Activated CD8-positive, alpha-beta memory T cell treated with anti-CD3 and anti-CD28 coated beads for 4 hours (primary cell): Measurements from ENCODE around the gene ORAI3.

Experiments
- DNase-seq, 2 donors: peaks; one replicate each; pipeline ENCODE4 v3.0.0-alpha.2; 2020; ENCODE audit warnings: low read depth in 2 of 2

ORAI3 gene

DNA sequence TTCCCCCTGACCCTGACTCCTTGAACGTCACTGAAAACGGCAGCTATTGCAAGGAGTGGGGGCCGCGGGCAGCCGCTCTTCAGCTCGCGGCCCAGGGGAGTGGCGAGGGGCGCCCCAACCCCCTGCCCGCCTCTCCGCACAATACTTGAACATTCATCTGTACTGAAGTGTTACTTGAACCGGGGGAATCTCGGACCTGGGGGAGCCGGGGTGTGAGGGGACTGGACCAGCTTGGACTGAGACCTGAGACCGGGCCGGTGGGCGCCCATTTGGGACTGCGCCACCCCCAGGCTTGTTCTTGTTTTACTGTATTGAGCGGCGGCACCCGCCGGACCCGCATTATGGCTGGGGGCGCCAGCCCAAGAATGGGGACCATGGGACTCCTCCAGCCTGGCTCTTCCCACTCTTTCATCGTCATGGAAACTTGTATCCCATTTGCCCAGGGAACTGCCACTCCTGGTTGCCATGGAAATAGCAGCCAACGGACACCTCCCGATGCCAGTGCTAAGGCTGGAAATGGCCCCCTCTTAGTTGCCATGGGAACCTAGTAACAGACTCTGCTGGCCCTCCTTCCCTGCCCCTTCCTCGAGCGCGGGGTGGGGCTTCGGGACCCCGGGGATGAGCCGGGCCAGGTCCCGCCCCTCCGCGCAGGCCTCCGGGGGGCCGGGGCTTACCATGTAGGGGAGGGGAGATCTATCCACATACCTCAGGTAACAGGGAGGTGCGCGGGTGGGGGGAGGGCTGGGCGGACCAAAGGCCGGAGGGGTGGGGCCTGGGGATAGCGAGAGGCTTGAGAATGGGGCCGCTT is 805 bp upstream of the ORAI3 start:
- no peak for DNase-seq

DNA sequence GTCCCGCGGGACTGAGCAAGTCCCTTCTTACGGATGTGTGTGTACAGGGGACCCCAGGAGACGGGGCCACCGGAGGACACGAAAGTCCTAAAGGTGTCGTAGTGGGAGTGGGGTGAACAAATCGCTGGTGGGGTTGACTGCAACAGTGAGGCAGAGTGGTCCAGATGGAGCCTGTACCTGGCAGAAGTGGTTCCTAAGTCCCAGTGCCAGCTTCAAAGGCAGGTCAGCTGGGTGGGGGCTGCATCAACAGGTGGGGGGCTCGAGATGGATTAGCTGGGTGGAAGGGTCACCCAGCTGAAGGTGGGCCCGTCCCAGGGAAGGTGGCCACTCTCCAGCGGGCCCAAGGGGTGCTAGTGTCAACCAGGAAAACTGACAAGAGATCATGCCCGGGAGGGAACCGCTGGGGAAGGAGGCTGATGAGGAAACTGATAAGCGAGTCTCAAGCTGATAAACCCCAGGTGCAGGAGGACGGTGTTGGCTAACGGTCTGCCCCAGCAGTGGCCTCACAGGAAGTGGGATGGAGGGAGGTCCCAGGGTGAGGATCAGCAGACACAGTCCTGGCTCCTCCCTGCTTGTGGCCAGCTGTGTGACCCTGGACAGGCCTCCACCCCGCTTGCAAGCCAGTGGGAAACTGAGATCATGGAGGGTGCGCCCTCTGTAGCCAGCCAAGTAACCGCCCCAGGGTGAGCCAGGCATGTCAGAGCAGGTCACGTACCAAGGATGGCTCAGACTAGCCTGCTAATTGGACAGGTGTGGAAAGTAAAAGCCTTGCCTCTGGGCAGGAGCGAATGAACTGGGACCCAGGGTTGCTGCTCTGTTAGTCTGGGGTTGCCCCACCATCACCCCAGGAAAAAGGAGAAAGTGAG is 1.0 kb downstream of the ORAI3 start:
- no peak for DNase-seq

DNA sequence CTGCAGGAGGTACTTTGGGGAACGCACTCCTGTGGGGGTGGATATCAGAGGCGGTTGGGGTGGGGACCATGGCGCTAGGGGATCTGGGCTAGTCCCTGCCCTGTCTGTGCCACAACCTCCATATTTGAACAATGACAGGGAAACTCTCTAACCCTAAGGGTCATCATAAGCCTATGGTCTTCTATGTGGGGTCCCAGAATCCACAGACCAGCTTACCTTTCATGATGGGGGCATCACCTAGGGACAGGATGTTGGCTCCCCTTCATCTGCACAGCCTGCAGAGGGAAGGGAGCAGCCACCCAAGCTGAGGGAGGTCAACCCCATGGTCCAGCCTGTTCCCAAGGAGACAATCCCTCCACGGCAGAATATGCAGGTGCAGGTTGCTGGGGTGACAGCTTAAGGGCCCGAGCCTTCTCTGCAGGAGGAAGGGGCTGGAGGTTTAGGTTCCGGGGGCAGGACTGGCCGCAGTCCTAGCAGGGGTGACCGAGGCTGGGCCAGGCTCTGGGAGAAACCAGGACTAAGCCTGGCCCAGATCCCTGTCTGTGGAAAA is 1.7 kb downstream of the ORAI3 start:
- no peak for DNase-seq

DNA sequence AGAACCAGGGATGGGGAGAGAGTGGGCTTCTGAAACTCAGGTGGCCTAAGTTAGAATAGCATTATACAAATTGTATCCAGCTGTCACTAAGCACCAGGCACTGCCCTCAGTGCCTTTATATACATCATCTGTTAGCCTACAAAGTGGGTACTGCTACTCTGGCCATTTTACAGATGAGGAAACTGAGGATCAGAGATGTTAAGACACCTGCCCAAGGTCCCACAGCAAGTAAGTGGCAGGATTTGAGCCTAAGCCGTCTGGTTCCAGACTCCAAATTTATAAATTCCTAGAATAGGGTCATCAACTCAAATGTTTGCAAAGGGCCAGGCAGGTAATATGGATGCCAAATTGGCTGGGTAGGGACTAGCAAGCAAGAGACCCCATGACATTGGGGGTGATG is 2.3 kb downstream of the ORAI3 start:
- no peak for DNase-seq

DNA sequence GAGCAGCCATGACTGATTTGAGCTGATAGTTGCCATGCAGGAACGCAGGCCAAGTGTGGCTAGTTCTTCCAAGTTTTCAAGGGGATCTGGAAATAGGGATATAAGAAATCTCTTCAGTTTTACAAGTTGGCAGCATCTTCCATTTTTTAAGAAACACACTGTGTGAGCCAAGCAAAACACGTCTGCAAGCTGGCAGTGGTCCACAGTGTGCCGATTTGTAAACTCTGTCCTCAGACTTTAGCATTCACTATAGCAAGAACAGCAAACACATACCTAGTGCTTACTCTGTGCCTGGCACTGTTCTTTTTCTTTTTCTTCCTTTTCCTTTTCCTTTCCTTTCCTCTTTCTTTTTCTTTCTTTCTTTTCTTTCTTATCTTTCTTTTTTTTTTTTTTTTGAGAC is 2.9 kb downstream of the ORAI3 start:
- no peak for DNase-seq

DNA sequence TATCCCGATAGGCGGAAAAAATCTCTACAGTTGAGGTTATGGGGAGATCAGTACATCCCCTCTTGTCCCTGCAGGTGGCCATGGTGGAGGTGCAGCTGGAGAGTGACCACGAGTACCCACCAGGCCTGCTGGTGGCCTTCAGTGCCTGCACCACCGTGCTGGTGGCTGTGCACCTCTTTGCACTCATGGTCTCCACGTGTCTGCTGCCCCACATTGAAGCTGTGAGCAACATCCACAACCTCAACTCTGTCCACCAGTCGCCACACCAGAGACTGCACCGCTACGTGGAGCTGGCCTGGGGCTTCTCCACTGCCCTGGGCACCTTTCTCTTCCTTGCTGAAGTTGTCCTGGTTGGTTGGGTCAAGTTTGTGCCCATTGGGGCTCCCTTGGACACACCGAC is 4.2 kb downstream of the ORAI3 start:
- no peak for DNase-seq

DNA sequence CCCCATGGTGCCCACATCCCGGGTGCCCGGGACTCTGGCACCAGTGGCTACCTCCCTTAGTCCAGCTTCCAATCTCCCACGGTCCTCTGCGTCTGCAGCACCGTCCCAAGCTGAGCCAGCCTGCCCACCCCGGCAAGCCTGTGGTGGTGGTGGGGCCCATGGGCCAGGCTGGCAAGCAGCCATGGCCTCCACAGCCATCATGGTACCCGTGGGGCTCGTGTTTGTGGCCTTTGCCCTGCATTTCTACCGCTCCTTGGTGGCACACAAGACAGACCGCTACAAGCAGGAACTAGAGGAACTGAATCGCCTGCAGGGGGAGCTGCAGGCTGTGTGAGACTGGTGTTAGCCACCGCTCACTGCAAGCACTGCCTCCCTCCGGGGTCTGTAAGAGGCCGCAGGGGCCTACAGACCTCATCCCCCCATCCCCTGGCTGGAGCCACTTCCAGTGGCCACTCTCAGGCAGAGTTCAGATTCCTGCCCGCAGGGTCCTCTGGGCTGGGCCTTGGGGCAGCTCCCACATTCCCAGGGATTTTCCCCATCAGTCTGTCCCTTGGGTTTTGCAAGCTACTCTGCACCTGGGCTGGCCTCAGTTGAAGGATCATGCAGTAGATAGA is 4.8 kb downstream of the ORAI3 start:
- DNase-seq: peak in 1 of 2 donors; percentile 30

DNA sequence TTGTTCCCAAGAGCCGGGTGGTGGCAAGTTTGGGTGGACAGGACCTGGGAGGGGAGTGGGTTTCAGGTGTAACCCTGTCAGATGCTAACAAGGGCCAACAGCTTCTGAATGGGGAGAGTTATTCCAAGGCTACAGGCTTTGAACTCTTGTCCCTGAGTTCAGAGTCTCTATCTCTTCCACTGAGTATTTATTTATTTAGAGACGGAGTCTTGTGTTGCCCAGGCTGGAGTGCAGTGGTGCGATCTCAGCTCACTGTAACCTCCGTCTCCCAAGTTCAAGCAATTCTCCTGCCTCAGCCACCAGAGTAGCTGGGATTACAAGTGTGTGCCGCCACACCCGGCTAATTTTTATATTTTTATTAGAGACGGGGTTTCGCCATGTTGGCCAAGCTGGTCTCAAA is 6.1 kb downstream of the ORAI3 start:
- no peak for DNase-seq

DNA sequence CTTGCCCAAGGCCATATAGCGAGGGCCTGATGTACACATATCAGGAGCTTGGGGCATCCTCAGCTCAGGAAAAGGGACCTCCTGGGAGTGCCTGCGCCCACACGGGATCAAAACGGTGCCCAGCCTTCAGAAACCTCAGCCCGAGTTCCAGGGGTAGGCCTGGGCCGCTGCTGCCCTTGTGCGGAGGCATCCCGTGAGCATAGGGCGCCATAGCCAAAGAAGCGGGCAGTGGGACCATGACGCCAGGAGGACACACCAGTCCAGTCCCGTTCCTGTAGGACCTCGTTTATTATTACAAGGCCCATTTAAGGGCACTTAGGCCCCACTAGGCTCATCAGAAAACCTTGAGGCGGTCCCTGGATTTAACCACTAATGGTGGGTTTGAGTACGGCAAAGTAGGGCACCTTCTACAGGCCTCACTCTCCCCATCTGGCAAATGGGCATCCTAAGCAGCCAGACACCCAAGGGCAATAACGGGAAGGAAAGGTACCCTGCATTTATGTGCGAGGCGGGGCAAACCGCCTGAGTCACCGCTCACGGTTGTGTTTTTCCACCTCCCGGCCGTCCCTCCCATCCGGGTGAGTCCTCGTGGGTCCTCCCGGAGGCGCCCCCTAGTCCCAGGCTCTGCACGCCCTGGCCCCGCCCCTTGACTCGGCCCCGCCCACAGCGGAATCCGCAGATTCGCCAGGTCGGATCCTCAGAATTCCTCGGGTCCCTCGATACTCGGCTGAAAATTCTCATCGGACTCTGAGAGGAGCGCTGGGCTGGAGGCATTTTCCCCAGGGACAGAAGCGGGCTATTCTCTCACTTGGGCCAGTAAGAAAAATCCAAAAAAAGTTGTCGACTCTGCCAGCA is 8.0 kb downstream of the ORAI3 start:
- DNase-seq: peak; percentile 83 to 86

DNA sequence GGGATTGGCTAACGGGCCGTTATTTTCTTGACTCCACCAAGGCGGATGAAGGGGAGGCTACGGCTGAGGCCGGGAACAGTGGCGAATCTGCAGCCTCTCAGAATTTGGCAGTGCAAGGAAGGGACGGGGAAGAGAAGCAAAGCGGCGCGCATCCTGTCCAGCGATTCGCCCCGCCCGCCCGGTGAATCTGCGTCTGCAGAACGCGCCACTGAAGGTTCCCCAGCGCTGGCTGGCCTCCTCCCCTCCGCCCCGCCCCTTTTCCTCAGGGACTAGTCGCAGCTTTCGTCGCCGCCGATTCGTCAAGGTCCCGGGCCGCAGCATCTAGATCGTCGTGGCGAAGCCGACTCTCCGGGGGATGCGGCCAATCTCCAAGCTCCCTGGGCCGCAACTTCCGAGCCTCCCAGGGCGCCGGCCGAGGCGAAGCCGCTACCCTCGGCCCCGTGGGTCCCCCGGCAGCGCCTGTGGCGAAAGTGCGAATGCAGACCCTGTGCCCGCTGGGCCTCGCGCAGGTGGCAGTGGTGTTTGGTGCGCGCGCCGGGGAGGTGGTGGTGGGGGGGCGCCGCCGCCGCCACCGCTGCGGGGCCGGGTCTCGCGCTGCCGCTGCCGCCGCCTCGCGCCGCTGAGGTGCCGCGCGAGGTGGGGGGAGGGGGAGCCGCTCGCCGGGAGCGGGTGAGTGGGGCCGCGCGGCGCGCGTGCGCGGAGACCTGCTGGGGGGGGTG is 8.7 kb downstream of the ORAI3 start, which contains the start of gene SETD1A:
SETD1A (plus strand) TSS at position 299 of the 719 bp plus-strand sequence. CDS start 978 bp downstream, outside the sequence.
- DNase-seq: peak; percentile 90 to 92

DNA sequence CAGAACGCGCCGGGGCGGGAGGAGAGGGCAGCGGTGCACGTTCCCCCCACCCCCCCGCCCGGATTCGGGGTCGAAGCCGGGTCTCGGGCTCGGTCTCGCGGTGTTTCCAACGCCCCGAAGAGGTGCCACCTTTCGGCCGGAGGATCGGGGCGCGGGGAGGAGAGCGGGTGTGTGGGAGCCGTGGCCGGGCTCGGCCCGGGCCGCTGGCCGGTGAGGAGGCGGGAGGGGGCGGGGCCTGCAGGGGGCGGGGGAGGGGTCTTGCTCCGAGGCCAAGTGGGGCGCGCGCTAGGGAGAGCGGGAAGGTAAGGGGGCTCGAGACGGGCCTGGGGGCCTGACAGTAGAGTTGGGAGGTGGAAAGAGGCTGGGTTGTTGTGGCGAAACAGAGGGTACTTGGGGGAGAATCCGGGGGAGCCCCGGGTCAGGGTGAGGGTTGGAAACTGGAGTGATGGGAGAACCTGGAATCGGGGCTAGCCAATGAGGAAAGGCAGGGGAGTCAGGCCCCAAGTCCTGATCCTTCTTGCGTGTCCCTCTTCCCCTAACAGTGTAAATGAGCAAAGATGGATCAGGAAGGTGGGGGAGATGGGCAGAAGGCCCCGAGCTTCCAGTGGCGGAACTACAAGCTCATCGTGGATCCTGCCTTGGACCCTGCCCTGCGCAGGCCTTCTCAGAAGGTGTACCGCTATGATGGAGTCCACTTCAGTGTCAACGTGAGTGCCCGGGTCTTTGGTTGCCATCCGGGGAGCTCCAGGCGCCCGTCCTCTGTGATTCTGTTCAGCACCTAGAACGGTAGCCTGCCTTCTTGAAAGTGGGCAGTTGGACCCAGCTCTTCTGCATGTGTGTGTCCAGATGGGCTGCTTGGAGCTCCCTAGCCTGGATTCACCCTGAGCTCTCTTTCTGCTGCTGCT is 9.6 kb downstream of the ORAI3 start:
- no peak for DNase-seq

DNA sequence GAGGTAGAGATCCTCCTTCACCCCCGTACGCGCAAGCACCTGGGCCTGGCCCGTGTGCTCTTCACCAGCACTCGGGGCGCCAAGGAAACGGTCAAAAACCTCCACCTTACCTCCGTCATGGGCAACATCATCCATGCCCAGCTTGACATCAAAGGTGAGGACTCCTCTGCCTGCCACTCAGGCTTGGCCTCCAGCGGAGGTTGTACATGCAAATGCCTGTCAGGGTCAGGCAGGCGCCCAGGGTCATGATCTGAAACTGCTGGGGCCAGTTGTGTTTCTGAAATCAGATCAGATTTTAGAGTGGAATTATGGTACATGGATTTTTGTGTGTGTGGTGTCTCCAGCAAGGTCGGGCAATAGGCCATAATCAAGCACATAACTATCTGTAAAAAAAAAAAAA is 12.5 kb downstream of the ORAI3 start:
- DNase-seq: no peak

DNA sequence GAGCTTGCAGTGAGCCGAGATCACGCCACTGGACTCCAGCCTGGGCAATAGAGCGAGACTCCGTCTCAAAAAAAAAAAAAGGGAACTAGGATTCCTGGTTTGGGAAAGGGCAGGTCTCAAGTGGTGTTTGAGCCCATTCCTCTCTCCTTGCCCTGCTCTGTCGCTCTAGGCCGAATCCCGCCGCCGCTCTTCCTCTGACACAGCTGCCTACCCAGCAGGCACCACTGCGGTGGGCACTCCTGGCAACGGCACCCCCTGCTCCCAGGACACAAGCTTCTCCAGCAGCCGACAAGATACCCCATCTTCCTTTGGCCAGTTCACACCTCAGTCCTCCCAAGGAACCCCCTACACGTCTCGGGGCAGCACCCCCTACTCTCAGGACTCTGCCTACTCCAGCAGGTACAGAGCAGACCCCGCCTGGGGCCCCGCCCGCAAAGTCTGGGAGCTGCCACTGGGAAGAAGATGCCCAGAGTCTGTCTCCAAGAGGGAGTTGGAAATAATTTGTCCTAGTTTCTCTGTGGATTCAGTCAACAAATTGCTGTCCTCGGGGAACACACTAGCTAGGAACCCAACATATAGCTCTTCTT is 15.2 kb downstream of the ORAI3 start:
- DNase-seq: no peak

DNA sequence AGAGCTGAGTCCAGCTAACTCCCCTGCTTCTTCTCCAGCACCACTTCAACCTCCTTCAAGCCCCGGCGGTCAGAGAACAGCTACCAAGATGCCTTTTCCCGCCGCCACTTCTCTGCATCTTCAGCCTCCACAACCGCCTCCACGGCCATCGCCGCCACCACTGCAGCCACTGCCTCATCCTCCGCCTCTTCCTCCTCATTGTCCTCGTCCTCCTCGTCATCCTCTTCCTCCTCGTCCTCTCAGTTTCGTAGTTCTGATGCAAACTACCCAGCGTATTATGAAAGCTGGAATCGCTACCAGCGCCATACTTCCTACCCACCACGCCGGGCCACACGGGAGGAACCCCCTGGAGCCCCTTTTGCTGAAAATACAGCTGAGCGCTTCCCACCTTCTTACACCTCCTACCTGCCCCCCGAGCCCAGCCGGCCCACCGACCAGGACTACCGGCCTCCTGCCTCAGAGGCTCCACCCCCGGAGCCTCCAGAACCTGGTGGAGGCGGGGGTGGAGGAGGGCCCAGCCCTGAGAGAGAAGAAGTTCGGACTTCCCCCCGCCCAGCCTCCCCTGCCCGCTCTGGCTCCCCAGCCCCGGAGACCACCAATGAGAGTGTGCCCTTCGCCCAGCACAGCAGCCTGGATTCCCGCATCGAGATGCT is 15.8 kb downstream of the ORAI3 start:
- no peak for DNase-seq

DNA sequence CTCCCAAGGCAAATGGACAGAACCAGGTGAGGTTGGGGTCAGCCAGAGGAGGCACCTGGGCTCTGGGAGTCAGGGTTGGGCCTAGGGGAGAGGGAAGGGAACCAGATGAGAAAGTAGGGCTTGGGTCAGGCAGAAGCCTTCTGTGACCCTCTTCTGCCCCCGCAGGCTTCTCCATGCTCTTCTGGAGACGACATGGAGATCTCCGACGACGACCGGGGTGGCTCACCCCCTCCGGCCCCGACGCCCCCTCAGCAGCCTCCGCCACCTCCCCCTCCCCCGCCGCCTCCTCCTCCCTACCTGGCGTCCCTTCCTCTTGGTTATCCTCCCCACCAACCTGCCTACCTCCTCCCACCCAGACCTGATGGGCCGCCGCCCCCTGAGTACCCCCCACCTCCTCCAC is 16.6 kb downstream of the ORAI3 start:
- no peak for DNase-seq

DNA sequence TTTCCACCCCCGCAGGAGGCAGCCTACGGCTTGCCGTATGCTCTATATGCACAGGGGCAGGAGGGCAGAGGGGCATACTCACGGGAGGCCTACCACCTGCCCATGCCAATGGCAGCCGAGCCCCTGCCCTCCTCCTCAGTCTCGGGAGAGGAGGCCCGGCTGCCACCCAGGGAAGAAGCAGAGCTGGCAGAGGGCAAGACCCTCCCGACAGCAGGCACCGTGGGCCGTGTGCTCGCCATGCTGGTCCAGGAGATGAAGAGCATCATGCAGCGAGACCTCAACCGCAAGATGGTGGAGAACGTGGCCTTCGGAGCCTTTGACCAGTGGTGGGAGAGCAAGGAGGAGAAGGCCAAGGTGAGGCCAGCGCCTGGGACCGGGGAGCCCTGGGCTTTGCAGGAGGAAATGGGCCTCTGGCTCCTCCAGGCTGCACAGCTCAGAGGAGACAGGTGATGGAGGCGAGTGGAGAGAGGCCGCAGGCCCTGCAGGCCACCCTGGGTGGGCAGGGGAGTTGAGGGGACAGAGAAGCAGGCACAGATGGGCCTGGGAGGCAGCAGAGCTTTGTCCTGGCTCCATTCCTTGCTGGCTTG is 17.3 kb downstream of the ORAI3 start:
- DNase-seq: no peak

DNA sequence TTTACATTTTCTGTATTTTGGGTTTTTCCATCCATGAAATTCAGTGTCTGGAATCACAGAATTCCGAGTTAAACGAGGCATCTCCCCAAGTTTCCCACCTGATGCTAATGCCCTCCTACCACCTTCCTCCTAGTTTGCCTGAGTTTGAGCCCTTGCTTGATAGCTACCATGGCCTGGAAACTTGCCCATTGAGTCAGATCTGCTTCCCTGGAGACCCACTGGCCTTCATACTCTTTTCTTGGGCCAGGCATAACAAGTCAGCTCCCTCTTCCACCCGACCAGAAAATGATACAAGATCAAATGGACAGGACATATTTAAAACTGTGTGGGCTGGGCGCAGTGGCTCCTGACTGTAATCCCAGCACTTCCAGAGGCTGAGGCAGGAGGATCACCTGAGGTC is 18.9 kb downstream of the ORAI3 start:
- no peak for DNase-seq

DNA sequence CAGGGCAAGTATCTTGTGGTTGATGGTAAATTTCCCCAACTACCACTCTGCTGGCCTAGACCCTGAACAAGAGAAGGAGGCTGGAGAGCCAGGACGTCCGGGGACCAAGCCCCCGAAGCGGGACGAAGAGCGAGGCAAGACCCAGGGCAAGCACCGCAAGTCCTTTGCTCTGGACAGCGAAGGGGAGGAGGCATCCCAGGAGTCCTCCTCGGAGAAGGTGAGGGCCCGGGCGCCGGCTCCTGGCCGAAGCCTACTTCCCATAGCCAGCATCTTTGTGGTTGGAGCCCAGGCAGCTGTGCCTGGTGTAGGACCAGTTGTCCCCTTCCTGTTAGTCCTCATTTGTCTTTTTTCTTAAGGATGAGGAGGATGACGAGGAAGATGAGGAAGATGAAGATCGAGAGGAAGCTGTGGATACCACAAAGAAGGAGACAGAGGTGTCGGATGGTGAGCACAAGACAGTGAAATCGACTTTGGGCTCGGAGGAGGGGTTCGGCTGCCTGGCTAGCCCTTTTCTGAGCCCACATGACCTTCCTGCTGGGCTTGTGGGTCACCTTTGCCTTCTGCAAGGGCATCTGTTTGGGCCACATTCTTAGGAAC is 20.5 kb downstream of the ORAI3 start:
- DNase-seq: no peak
